SK-N-SH treated with all-trans-retinoic acid at 6 μM for 48 hours (cell line): Measurements from ENCODE around the gene ADAMTSL3.

ENCODE experiments used
- ATAC-seq: fragments of 200-7000 bp; cut with Tn5 transposase; 3 replicates; pipeline ENCODE4 v1.9.1; 2020; ENCODE audit warnings: mild to moderate bottlenecking, moderate library complexity
- ARNTL ChIP-seq: fragments of 450-650 bp; formaldehyde crosslinking; IDR thresholded peaks from 2 replicates; pipeline ENCODE4 v1.5.0; 2020; ENCODE audit warnings: low read depth, mild to moderate bottlenecking, moderate library complexity, borderline replicate concordance
- BACH2 ChIP-seq: fragments of 250-450 bp; sonication (Bioruptor Pico); IDR thresholded peaks from 2 replicates; pipeline ENCODE4 v1.9.0; 2021; ENCODE audit warnings: mild to moderate bottlenecking, borderline replicate concordance
- CSDC2 ChIP-seq: fragments of 250-450 bp; sonication (Bioruptor Pico); IDR thresholded peaks from 2 replicates; pipeline ENCODE4 v1.5.0; 2020; ENCODE audit warnings: mild to moderate bottlenecking, moderate library complexity
- GLIS3 ChIP-seq: fragments of 250-450 bp; sonication (Bioruptor Pico); IDR thresholded peaks from 2 replicates; pipeline ENCODE4 v1.5.0; 2020; ENCODE audit warnings: mild to moderate bottlenecking, moderate library complexity
- OSR1 ChIP-seq: fragments of 250-450 bp; sonication (Bioruptor Pico); IDR thresholded peaks from 2 replicates; pipeline ENCODE4 v1.8.0; 2022; ENCODE audit warnings: moderate library complexity, mild to moderate bottlenecking, inconsistent platforms
- POU6F1 ChIP-seq: fragments of 250-450 bp; sonication (Bioruptor Pico); IDR thresholded peaks from 2 replicates; pipeline ENCODE4 v1.8.0; 2021; ENCODE audit warnings: low read depth, mild to moderate bottlenecking, moderate library complexity, borderline replicate concordance
- PPARA ChIP-seq: fragments of 250-450 bp; sonication (Bioruptor Pico); IDR thresholded peaks from 2 replicates; pipeline ENCODE4 v1.5.0; 2020; ENCODE audit warnings: mild to moderate bottlenecking, borderline replicate concordance
- RARB ChIP-seq: fragments of 250-450 bp; sonication (Bioruptor Pico); IDR thresholded peaks from 2 replicates; pipeline ENCODE4 v1.8.0; 2021; ENCODE audit warnings: mild to moderate bottlenecking, moderate library complexity
- SNAI2 ChIP-seq: fragments of 250-450 bp; sonication (Bioruptor Pico); IDR thresholded peaks from 2 replicates; pipeline ENCODE4 v1.5.0; 2020; ENCODE audit warnings: mild to moderate bottlenecking, moderate library complexity
- TCF4 ChIP-seq: fragments of 250-450 bp; sonication (Bioruptor Pico); IDR thresholded peaks from 2 replicates; pipeline ENCODE4 v1.8.0; 2021; ENCODE audit warnings: mild to moderate bottlenecking, moderate library complexity, borderline replicate concordance
- TOX ChIP-seq: fragments of 250-450 bp; sonication (Bioruptor Pico); IDR thresholded peaks from 2 replicates; pipeline ENCODE4 v1.8.0; 2021; ENCODE audit warnings: mild to moderate bottlenecking, moderate library complexity, borderline replicate concordance
- ZC3H10 ChIP-seq: fragments of 250-450 bp; sonication (Bioruptor Pico); IDR thresholded peaks from 2 replicates; pipeline ENCODE4 v1.5.1; 2021; ENCODE audit warnings: mild to moderate bottlenecking, moderate library complexity
- ZFP3 ChIP-seq: fragments of 250-450 bp; sonication (Bioruptor Pico); IDR thresholded peaks from 2 replicates; pipeline ENCODE4 v1.5.0; 2020; ENCODE audit warnings: mild to moderate bottlenecking, moderate library complexity
- ZFP30 ChIP-seq: fragments of 450-650 bp; formaldehyde crosslinking; IDR thresholded peaks from 2 replicates; pipeline ENCODE4 v1.5.0; 2022; ENCODE audit warnings: mild to moderate bottlenecking, moderate library complexity
- ZNF565 ChIP-seq: fragments of 450-650 bp; formaldehyde crosslinking; conservative IDR thresholded peaks from 2 replicates; pipeline ENCODE4 v1.5.0; 2020; ENCODE audit warnings: low read depth, mild to moderate bottlenecking, moderate library complexity
- ZNF70 ChIP-seq: fragments of 450-650 bp; formaldehyde crosslinking; IDR thresholded peaks from 2 replicates; pipeline ENCODE4 v1.5.0; 2020; ENCODE audit warnings: mild to moderate bottlenecking, moderate library complexity
- ZNF8 ChIP-seq: fragments of 450-650 bp; formaldehyde crosslinking; IDR thresholded peaks from 2 replicates; pipeline ENCODE4 v1.5.0; 2020; ENCODE audit warnings: mild to moderate bottlenecking, moderate library complexity
- TF ChIP-seq, protein P1 (sequence below): fragments of 250-450 bp; sonication (Bioruptor Pico); IDR thresholded peaks from 2 replicates; pipeline ENCODE4 v1.5.1; 2020; ENCODE audit warnings: low read depth, mild to moderate bottlenecking, moderate library complexity
- TF ChIP-seq, protein P2 (sequence below): fragments of 250-450 bp; sonication (Bioruptor Pico); IDR thresholded peaks from 2 replicates; pipeline ENCODE4 v1.8.0; 2020; ENCODE audit warnings: mild to moderate bottlenecking, moderate library complexity, borderline replicate concordance
- TF ChIP-seq, protein P3 (sequence below): fragments of 250-450 bp; sonication (Bioruptor Pico); IDR thresholded peaks from 2 replicates; pipeline ENCODE4 v1.5.0; 2020; ENCODE audit warnings: mild to moderate bottlenecking, moderate library complexity

ADAMTSL3 gene

DNA sequence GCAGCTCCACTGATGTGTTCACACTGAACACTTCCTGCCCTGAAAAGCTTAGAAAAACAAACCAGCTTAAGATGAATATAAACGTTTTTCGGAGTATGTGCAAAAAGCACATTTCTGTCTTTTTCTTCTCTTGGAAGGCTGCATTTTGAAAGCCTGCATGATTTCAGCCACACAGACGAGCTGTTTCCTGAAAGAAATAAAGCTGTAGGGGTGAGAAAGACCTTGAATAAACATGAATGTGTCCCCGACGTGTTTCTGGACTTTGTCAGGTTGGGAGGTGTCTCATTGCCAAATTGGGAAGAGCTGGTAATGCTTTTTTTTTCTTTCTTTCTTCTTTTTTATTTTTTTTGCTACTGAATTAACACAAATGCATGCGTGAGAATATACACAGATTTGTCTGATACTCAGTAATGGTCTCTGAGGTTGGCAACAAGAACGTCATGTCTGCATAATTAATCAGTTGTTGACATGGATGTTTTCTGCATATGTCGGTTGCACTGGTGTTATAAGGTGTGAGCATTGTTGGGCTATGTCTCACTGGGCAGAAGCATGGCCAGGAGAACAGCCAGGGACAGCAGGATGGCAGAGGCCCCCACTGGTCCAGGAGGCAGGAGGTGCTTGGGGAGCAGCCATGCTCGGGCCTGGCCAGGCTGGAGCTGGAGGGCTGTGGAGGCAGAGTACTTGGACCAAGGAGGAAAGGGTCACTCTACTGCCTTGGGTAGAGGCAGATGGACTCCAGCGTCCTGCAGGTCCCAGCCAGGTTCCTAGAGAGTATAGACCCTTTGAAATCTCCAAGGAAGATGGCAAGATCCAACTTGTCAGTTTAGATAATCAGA is 39.0 kb downstream of the ADAMTSL3 start:
- ATAC-seq: no peak

DNA sequence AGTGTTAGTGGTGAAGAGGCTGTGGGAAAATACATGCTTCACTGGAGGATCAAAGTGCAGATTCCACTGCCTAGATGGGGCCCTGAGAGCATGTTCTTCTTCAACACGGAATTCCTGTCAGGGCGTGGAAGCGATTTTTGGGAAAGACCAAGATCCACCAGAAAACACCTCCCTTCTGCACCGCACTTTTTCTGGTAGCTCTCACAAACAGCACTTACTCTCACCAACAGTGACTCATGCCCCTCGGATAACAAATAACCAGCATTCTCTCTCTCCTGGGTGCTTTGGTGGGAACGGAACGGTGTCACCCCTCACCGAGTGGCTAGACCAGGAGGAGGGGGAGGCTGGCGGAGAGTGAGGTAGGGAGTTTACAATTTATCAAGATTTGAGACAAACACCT is 40.1 kb downstream of the ADAMTSL3 start:
- TF ChIP-seq BACH2 (no peak), POU6F1 (no peak), ZFP30 (no peak), ZNF8 (CRISPR knock-in tag) (no peak), ZNF565 (CRISPR knock-in tag) (no peak), OSR1 (CRISPR knock-in tag) (no peak), ZC3H10 (CRISPR knock-in tag) (no peak), RARB (no peak), PPARA (CRISPR knock-in tag) (no peak), SNAI2 (CRISPR knock-in tag) (no peak), CSDC2 (CRISPR knock-in tag) (no peak)
- TF ChIP-seq, protein P1, sequence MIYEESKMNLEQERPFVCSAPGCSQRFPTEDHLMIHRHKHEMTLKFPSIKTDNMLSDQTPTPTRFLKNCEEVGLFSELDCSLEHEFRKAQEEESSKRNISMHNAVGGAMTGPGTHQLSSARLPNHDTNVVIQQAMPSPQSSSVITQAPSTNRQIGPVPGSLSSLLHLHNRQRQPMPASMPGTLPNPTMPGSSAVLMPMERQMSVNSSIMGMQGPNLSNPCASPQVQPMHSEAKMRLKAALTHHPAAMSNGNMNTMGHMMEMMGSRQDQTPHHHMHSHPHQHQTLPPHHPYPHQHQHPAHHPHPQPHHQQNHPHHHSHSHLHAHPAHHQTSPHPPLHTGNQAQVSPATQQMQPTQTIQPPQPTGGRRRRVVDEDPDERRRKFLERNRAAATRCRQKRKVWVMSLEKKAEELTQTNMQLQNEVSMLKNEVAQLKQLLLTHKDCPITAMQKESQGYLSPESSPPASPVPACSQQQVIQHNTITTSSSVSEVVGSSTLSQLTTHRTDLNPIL (CRISPR knock-in tag): no peak
- TF ChIP-seq, all 23 proteins: peak for 0
- ATAC-seq: no peak

More for the DNA sequence above, 39.0 kb downstream of the ADAMTSL3 start:
- TF ChIP-seq ZFP3 (CRISPR knock-in tag) (no peak), ARNTL (CRISPR knock-in tag) (no peak), BACH2 (no peak), CSDC2 (CRISPR knock-in tag) (no peak)
- TF ChIP-seq, all 23 proteins: peak for 0

- ATAC-seq: no peak
- TF ChIP-seq TCF4 (CRISPR knock-in tag): no peak
- TF ChIP-seq SNAI2 (CRISPR knock-in tag): no peak
- no peak for TF ChIP-seq ZFP3 (CRISPR knock-in tag)
- TF ChIP-seq GLIS3: no peak
- TF ChIP-seq ARNTL (CRISPR knock-in tag): no peak
- TF ChIP-seq, protein P2, sequence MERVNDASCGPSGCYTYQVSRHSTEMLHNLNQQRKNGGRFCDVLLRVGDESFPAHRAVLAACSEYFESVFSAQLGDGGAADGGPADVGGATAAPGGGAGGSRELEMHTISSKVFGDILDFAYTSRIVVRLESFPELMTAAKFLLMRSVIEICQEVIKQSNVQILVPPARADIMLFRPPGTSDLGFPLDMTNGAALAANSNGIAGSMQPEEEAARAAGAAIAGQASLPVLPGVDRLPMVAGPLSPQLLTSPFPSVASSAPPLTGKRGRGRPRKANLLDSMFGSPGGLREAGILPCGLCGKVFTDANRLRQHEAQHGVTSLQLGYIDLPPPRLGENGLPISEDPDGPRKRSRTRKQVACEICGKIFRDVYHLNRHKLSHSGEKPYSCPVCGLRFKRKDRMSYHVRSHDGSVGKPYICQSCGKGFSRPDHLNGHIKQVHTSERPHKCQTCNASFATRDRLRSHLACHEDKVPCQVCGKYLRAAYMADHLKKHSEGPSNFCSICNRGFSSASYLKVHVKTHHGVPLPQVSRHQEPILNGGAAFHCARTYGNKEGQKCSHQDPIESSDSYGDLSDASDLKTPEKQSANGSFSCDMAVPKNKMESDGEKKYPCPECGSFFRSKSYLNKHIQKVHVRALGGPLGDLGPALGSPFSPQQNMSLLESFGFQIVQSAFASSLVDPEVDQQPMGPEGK (CRISPR knock-in tag): no peak
- TF ChIP-seq RARB: no peak
- no peak for TF ChIP-seq ZFP30
- no peak for TF ChIP-seq BACH2
- no peak for TF ChIP-seq ZNF8 (CRISPR knock-in tag)
- no peak for TF ChIP-seq ZNF565 (CRISPR knock-in tag)
- no peak for TF ChIP-seq PPARA (CRISPR knock-in tag)
Observed at GRCh38 chr15:83694536-83694935, 40.6 kb downstream of the ADAMTSL3 start.

GRCh38 chr15:83695246-83695645 is 41.3 kb downstream of the ADAMTSL3 start:
- TF ChIP-seq ZFP30: no peak
- no peak for TF ChIP-seq GLIS3
- TF ChIP-seq TCF4 (CRISPR knock-in tag): no peak
- TF ChIP-seq OSR1 (CRISPR knock-in tag): no peak
- TF ChIP-seq ZFP3 (CRISPR knock-in tag): no peak
- TF ChIP-seq, protein P2 (CRISPR knock-in tag): no peak
- no peak for TF ChIP-seq ARNTL (CRISPR knock-in tag)
- TF ChIP-seq BACH2: no peak
- TF ChIP-seq ZNF565 (CRISPR knock-in tag): no peak
- TF ChIP-seq RARB: no peak
- no peak for TF ChIP-seq SNAI2 (CRISPR knock-in tag)
- no peak for TF ChIP-seq TOX (CRISPR knock-in tag)
- TF ChIP-seq ZNF8 (CRISPR knock-in tag): no peak
- no peak for TF ChIP-seq POU6F1
- TF ChIP-seq PPARA (CRISPR knock-in tag): no peak
- no peak for TF ChIP-seq ZNF70 (CRISPR knock-in tag)
- TF ChIP-seq, protein P3, sequence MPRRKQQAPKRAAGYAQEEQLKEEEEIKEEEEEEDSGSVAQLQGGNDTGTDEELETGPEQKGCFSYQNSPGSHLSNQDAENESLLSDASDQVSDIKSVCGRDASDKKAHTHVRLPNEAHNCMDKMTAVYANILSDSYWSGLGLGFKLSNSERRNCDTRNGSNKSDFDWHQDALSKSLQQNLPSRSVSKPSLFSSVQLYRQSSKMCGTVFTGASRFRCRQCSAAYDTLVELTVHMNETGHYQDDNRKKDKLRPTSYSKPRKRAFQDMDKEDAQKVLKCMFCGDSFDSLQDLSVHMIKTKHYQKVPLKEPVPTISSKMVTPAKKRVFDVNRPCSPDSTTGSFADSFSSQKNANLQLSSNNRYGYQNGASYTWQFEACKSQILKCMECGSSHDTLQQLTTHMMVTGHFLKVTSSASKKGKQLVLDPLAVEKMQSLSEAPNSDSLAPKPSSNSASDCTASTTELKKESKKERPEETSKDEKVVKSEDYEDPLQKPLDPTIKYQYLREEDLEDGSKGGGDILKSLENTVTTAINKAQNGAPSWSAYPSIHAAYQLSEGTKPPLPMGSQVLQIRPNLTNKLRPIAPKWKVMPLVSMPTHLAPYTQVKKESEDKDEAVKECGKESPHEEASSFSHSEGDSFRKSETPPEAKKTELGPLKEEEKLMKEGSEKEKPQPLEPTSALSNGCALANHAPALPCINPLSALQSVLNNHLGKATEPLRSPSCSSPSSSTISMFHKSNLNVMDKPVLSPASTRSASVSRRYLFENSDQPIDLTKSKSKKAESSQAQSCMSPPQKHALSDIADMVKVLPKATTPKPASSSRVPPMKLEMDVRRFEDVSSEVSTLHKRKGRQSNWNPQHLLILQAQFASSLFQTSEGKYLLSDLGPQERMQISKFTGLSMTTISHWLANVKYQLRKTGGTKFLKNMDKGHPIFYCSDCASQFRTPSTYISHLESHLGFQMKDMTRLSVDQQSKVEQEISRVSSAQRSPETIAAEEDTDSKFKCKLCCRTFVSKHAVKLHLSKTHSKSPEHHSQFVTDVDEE: no peak
- ATAC-seq: no peak
